Spleen (tissue), 11 donors: ENCODE results near the gene TMEM220. TPM values are rescaled to one million over a fixed set of nuclear protein-coding genes. Genes with fewer than 3 reads are reported as not detected.
A peak's percentile ranks its signal among the peaks of the same experiment; 100 is the strongest.
"Not testable (repeated sequence)": the region's sequence is repeated elsewhere in the genome, so short reads cannot be mapped to it uniquely, and the experiment has no call there.

Experiments used
- DNase-seq: peaks from one replicate; pipeline ENCODE4 v3.0.0-alpha.2; 2020
- H3K27ac ChIP-seq, 8 donors: fragments of 200-600 bp; sonication (generic) in 7 of 8; 1 replicate in 4 of 8; 2 replicates in 4 of 8; pipeline versions ENCODE4 v1.5.0 to v1.8.0; 2016 to 2021; ENCODE audit warnings: inconsistent platforms in 4 of 8, mild to moderate bottlenecking in 4 of 8, moderate library complexity in 1 of 8
- H3K27me3 ChIP-seq, 7 donors: fragments of 200-600 bp; sonication (generic) in 6 of 7; replicated peaks in 1 of 7; 1 replicate in 4 of 7; 2 replicates in 3 of 7; pipeline versions ENCODE4 v1.5.0 to v1.8.0; 2016 to 2021; ENCODE audit warnings: inconsistent platforms in 3 of 7, mild to moderate bottlenecking in 1 of 7
- H3K36me3 ChIP-seq, 6 donors: fragments of 200-600 bp; sonication (generic) in 5 of 6; 1 replicate in 4 of 6; 2 replicates in 2 of 6; pipeline versions ENCODE4 v1.5.0 to v1.8.0; 2016 to 2021; ENCODE audit warnings: inconsistent platforms in 2 of 6
- H3K4me1 ChIP-seq, 6 donors: fragments of 200-600 bp; sonication (generic) in 5 of 6; 1 replicate in 3 of 6; 2 replicates in 3 of 6; pipeline versions ENCODE4 v1.5.0 to v1.8.0; 2016 to 2021; ENCODE audit warnings: inconsistent platforms in 3 of 6
- H3K4me3 ChIP-seq, 8 donors: fragments of 200-600 bp; sonication (generic) in 7 of 8; 1 replicate in 4 of 8; 2 replicates in 4 of 8; pipeline versions ENCODE4 v1.5.0 to v1.8.0; 2016 to 2021; ENCODE audit warnings: inconsistent platforms in 4 of 8, mild to moderate bottlenecking in 4 of 8, moderate library complexity in 2 of 8
- H3K9me3 ChIP-seq, 8 donors: fragments of 200-600 bp; sonication (generic) in 7 of 8; 1 replicate in 4 of 8; 2 replicates in 4 of 8; pipeline versions ENCODE4 v1.5.0 to v1.8.0; 2016 to 2021; ENCODE audit warnings: inconsistent platforms in 4 of 8
- CTCF ChIP-seq, 11 experiments: fragments of 200-600 bp in 7 of 11; fragments of 450-650 bp in 4 of 11; sonication (generic) in 4 of 11; IDR thresholded peaks in 8 of 11; conservative IDR thresholded peaks in 3 of 11; 1 replicate in 7 of 11; 2 replicates in 4 of 11; pipeline versions ENCODE4 v1.4.0 to v1.8.0; 2016 to 2021; ENCODE audit warnings: antibody characterized with exemption in 11 of 11, inconsistent platforms in 4 of 11, mild to moderate bottlenecking in 1 of 11
- POLR2A ChIP-seq, 3 donors: fragments of 450-650 bp; IDR thresholded peaks; one replicate each; pipeline ENCODE4 v1.5.1; 2017; ENCODE audit warnings: antibody characterized with exemption in 3 of 3, mild to moderate bottlenecking in 1 of 3
- POLR2AphosphoS5 ChIP-seq, 3 donors: sonication (generic); formaldehyde crosslinking; IDR thresholded peaks; one replicate each; pipeline ENCODE4 v1.5.1; 2017; ENCODE audit warnings: antibody characterized with exemption in 3 of 3
- WGBS, 5 donors: extraction: QIAGEN DNeasy Blood & Tissue Kit in 3 of 5; methylation state at CpG; one replicate each; pipeline versions ENCODE4 v1.1.5 to v1.1.7; 2013 to 2018; 5-methylcytosine and 5-hydroxymethylcytosine counted together
- intact Hi-C: fragments of 100-400 bp; cut with DNase I; formaldehyde crosslinking; loops from one replicate; pipeline ENCODE4 v1.15.0; 2023; ENCODE audit warnings: low total_unique reads
- polyA plus RNA-seq, 3 donors: library from polyadenylated mRNA; stranded (reverse); fragments of 200-250 nt; gene quantifications; one replicate each; pipeline ENCODE4 v1.2.1, GENCODE V29; 2013
- total RNA-seq, 7 donors: library from RNA; depleted of rRNA in 3 of 7; stranded (reverse); fragments of >200 nt in 3 of 7; fragmentation: NEBNext Ultra II Directional in 4 of 7; extraction: Animal tissue kit (Norgen Biotek cat#: 25700) in 4 of 7; gene quantifications; one replicate each; pipeline versions ENCODE4 v1.1.0 to v1.2.1, GENCODE V29; 2016 to 2021
- donor health status: healthy with polysubstance abuse.
- donor health status: DM: no; HTN: no; CAD: no; lungs with moderate emphysema.
- donor health status: DM: no; HTN: no; CAD: no.
- donor health status: Bipolar disorder and iron deficiency.
- donor health status: healthy.
- donor health status: DM: no; HTN: no; CAD: no.
- donor health status: DM: yes; HTN: yes; CAD: no.

TMEM220 gene
- total and polyA plus RNA-seq, 10 donors: 3.6 to 12.1 (median 5.4) TPM

GRCh38 chr17:10702574-10702973, 27.2 kb downstream of the TMEM220 start:
- H3K4me1 ChIP-seq: peaks cover 9 to 75% (median 49%) of the 10 kb centered on the region in 6 donors
- H3K27ac ChIP-seq: peak overlapping the region in 3 of 8 donors; percentile 1 to 35 (median 8)
- H3K36me3 ChIP-seq: peaks cover 4 to 38% (median 26%) of the 10 kb centered on the region in 6 donors
- H3K9me3 ChIP-seq: no peaks in the 10 kb centered on the region
- WGBS, 5 donors: 24 to 45% (median 25%) methylated on average over 2 of the region's 2 CpGs
- H3K4me3 ChIP-seq: no peak overlapping the region
- intact Hi-C loops: no loop called here
- no peaks in the 10 kb centered on the region for H3K27me3 ChIP-seq
- no peak for DNase-seq
- TF ChIP-seq POLR2AphosphoS5 (IDR thresholded peaks at IDR 0.05): peak in 1 of 3 donors; percentile 8
- no peak for TF ChIP-seq POLR2A (IDR thresholded peaks at IDR 0.05)
- no peak for TF ChIP-seq CTCF (IDR thresholded peaks at IDR 0.05 in 8 of 11, conservative IDR thresholded peaks at IDR 0.05 in 3 of 11)

GRCh38 chr17:10699856-10700255, 30.0 kb downstream of the TMEM220 start:
- intact Hi-C loops: no loop called here
- WGBS, 5 donors: 16 to 53% (median 20%) methylated on average over 1 of the region's 1 CpG
- H3K36me3 ChIP-seq: peaks cover 0 to 19% (median 7%) of the 10 kb centered on the region in 6 donors

GRCh38 chr17:10698096-10698818, 31.6 kb downstream of the TMEM220 start:
- whole genome bisulfite sequencing, 5 donors: 6 to 15% (median 8%) methylated on average over 18 of the region's 18 CpGs
- TF ChIP-seq CTCF (IDR thresholded peaks at IDR 0.05 in 8 of 11, conservative IDR thresholded peaks at IDR 0.05 in 3 of 11) (no peak), POLR2AphosphoS5 (IDR thresholded peaks at IDR 0.05) (no peak), POLR2A (IDR thresholded peaks at IDR 0.05) (no peak)
- Histone ChIP-seq H3K4me3 (peak overlapping the region; percentile 91 to 99 (median 94)), H3K36me3 (peaks cover 0 to 25% (median 20%) of the 10 kb centered on the region in 6 donors), H3K27me3 (no peaks in the 10 kb centered on the region), H3K4me1 (peaks cover 20 to 87% (median 65%) of the 10 kb centered on the region in 6 donors), H3K27ac (peak overlapping the region; percentile 95 to 99 (median 97)), H3K9me3 (no peaks in the 10 kb centered on the region)
- no peak for DNase-seq
- intact Hi-C loops: no loop called here

More at GRCh38 chr17:10699856-10700255, 30.0 kb downstream of the TMEM220 start:
- DNase-seq: no peak
- peak in 1 of 3 donors; percentile 60 for TF ChIP-seq POLR2AphosphoS5 (IDR thresholded peaks at IDR 0.05)
- TF ChIP-seq POLR2A (IDR thresholded peaks at IDR 0.05): no peak
- Histone ChIP-seq H3K9me3 (no peaks in the 10 kb centered on the region), H3K4me3 (peak overlapping the region in 1 of 8 donors; percentile 26), H3K27me3 (no peaks in the 10 kb centered on the region), H3K27ac (peak overlapping the region in 7 of 8 donors; percentile 11 to 99 (median 97)), H3K4me1 (peaks cover 20 to 87% (median 68%) of the 10 kb centered on the region in 6 donors)

- Histone ChIP-seq H3K27ac (peak within 1 kb of the TSS; percentile 95 to 99 (median 97)), H3K4me1 (peaks cover 20 to 87% (median 58%) of the 10 kb centered on the region in 6 donors), H3K36me3 (peaks cover 0 to 33% (median 27%) of the 10 kb centered on the region in 6 donors), H3K9me3 (no peaks in the 10 kb centered on the region), H3K4me3 (peak within 1 kb of the TSS; percentile 91 to 99 (median 94)), H3K27me3 (no peaks in the 10 kb centered on the region)
- peak; percentile 98 to 99 (median 99) for TF ChIP-seq POLR2AphosphoS5 (IDR thresholded peaks at IDR 0.05)
- TF ChIP-seq POLR2A (IDR thresholded peaks at IDR 0.05): peak; percentile 86 to 94 (median 93)
- TF ChIP-seq CTCF (IDR thresholded peaks at IDR 0.05 in 8 of 11, conservative IDR thresholded peaks at IDR 0.05 in 3 of 11): peak in 10 of 11 experiments; percentile 28 to 70 (median 48)
- intact Hi-C loops: no loop called here
- 0 to 1% (median 0%) methylated on average over 64 to 84 of the region's 84 CpGs for WGBS, 5 donors
- DNase-seq: peak; percentile 99
Observed at GRCh38 chr17:10697092-10698081, 32.4 kb downstream of the TMEM220 start, which contains the start of the genes ADPRM and SCO1. Gene ADPRM, plus strand, starts transcription at chr17:10697594. Its CDS starts 7,333 bp downstream, at chr17:10704927. Gene SCO1, minus strand, starts transcription at chr17:10697533. Its CDS starts 26 bp downstream, at chr17:10697507.

- DNase-seq, intact Hi-C loops, H3K27me3 ChIP-seq, H3K9me3 ChIP-seq: not testable (repeated sequence)
- Histone ChIP-seq H3K36me3 (peaks cover 0 to 48% (median 42%) of the 10 kb centered on the region in 6 donors), H3K4me3 (peak overlapping the region in 6 of 8 donors; percentile 91 to 95 (median 94)), H3K4me1 (peaks cover 20 to 75% (median 48%) of the 10 kb centered on the region in 6 donors), H3K27ac (peak overlapping the region in 1 of 8 donors; percentile 96)
- 88 to 93% (median 90%) methylated on average over 17 of the region's 17 CpGs for WGBS, 5 donors
Observed at GRCh38 chr17:10695875-10696407, 33.9 kb downstream of the TMEM220 start.
